ENCODE measurements around the gene TRPM6. TPM values are rescaled to one million over a fixed set of nuclear protein-coding genes. Genes with fewer than 3 reads are reported as not detected.

Gene TRPM6
- total RNA-seq, 2 experiments from 2014 or later: not detected

DNA sequence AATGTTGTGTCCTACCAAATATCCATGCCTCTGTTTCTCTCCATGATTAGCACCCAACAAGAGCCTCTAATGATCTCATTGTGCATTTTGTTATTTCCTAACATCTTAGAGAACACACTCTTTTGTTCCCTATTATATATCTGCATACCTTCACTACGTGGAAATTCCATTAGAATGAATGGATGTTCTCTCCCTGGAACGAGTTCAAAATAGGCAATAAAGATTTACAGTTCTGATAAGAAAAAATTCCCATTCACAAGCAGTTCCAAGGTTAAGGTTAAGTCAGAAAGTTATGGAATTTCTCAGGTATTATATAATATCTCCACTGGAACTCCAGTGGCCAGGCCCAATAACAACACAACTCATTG, 83.7 kb downstream of the TRPM6 start:
- intact Hi-C loops (cut with micrococcal nuclease; ENCODE audit: unreplicated experiment): loop anchor here (10.0 kb wide), 1 partner anchor 61 kb away; no protein-coding TSS in a partner anchor
- no peaks in the 10 kb centered on the region for H3K9me2 ChIP-seq (ENCODE audit: insufficient read depth, low read length)
- no peak overlapping the region for H3K27ac ChIP-seq (ENCODE audit: low read depth, low read length, poor library complexity, severe bottlenecking)
- no peaks in the 10 kb centered on the region for H3K79me2 ChIP-seq (ENCODE audit: insufficient read depth, low read depth, low read length)
- no peak overlapping the region for H2AFZ ChIP-seq (ENCODE audit: low read length)
- BruUV-seq (replicated peaks): no TSS peak
- H3K9me3 ChIP-seq (ENCODE audit: low read length): no peaks in the 10 kb centered on the region
- H3K4me1 ChIP-seq (ENCODE audit: insufficient read depth, low read length, poor library complexity, severe bottlenecking): no peaks in the 10 kb centered on the region
- H4K20me1 ChIP-seq (ENCODE audit: insufficient read depth, low read length): no peaks in the 10 kb centered on the region
- ChIA-PET POLR2A (no interaction called here), CTCF (ENCODE audit: unreplicated experiment) (no interaction called here)
- DNase-seq (ENCODE audit: low spot score): no peak
- H3K4me3 ChIP-seq (ENCODE audit: low read depth, low read length, poor library complexity, severe bottlenecking): no peak overlapping the region
- TF ChIP-seq, protein P1, sequence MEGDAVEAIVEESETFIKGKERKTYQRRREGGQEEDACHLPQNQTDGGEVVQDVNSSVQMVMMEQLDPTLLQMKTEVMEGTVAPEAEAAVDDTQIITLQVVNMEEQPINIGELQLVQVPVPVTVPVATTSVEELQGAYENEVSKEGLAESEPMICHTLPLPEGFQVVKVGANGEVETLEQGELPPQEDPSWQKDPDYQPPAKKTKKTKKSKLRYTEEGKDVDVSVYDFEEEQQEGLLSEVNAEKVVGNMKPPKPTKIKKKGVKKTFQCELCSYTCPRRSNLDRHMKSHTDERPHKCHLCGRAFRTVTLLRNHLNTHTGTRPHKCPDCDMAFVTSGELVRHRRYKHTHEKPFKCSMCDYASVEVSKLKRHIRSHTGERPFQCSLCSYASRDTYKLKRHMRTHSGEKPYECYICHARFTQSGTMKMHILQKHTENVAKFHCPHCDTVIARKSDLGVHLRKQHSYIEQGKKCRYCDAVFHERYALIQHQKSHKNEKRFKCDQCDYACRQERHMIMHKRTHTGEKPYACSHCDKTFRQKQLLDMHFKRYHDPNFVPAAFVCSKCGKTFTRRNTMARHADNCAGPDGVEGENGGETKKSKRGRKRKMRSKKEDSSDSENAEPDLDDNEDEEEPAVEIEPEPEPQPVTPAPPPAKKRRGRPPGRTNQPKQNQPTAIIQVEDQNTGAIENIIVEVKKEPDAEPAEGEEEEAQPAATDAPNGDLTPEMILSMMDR (conservative IDR thresholded peaks at IDR 0.05; ENCODE audit: low read length): no peak
- TF ChIP-seq EZH2phosphoT487 (IDR thresholded peaks at IDR 0.05; ENCODE audit: borderline replicate concordance, low read depth, low read length): no peak
- H3K4me2 ChIP-seq (ENCODE audit: low read length): no peak overlapping the region
- no peaks in the 10 kb centered on the region for H3K36me3 ChIP-seq (ENCODE audit: insufficient read depth, low read length)

DNA sequence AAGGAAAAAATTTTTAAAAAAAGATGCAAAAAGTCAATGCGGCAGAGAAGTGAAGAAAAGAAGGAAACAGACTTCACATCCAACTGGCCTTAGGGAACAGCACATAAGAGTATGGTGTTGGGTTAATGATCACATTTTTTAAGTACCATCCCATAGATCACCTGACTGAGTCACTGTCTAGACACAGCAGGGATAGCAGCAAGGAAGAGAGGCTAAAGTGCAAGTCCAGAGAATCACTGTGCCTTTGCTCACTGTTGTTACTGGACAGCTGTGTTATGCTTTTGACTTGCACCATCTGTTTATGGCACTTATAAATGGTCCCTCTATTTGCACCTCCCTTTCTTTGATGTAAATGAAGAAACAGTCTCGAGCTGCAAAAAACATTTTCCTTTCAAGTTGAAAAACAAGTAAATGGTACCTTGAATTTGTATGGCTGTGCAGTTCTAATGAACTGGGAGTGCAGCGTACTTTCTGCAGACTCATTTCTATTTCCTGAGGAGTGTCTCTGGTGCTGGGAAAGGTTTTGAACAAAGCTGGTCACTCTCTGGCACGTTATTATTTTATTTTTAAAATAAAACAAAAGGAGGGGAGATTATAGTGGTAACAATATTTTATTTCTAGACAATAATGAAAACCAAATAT, 84.2 kb downstream of the TRPM6 start:
- no TSS peak for BruUV-seq (replicated peaks)
- no peaks in the 10 kb centered on the region for H3K4me1 ChIP-seq (ENCODE audit: insufficient read depth, low read length, poor library complexity, severe bottlenecking)
- no peak overlapping the region for H3K27ac ChIP-seq (ENCODE audit: low read depth, low read length, poor library complexity, severe bottlenecking)
- H4K20me1 ChIP-seq (ENCODE audit: insufficient read depth, low read length): no peaks in the 10 kb centered on the region
- TF ChIP-seq, protein P1 (conservative IDR thresholded peaks at IDR 0.05; ENCODE audit: low read length): no peak
- no peak for TF ChIP-seq EZH2phosphoT487 (IDR thresholded peaks at IDR 0.05; ENCODE audit: borderline replicate concordance, low read depth, low read length)
- H3K36me3 ChIP-seq (ENCODE audit: insufficient read depth, low read length): no peaks in the 10 kb centered on the region
- intact Hi-C loops (cut with micrococcal nuclease; ENCODE audit: unreplicated experiment): loop anchor here (10.0 kb wide), 1 partner anchor 61 kb away; no protein-coding TSS in a partner anchor
- no peak for DNase-seq (ENCODE audit: low spot score)
- no peak overlapping the region for H3K4me3 ChIP-seq (ENCODE audit: low read depth, low read length, poor library complexity, severe bottlenecking)
- H3K9me2 ChIP-seq (ENCODE audit: insufficient read depth, low read length): no peaks in the 10 kb centered on the region
- no peaks in the 10 kb centered on the region for H3K9me3 ChIP-seq (ENCODE audit: low read length)
- no peak overlapping the region for H2AFZ ChIP-seq (ENCODE audit: low read length)
- no peak overlapping the region for H3K4me2 ChIP-seq (ENCODE audit: low read length)
- ChIA-PET CTCF (ENCODE audit: unreplicated experiment) (no interaction called here), POLR2A (no interaction called here)
- H3K79me2 ChIP-seq (ENCODE audit: insufficient read depth, low read depth, low read length): no peaks in the 10 kb centered on the region

- no peak overlapping the region for H3K4me3 ChIP-seq (ENCODE audit: low read depth, low read length, poor library complexity, severe bottlenecking)
- TF ChIP-seq, protein P1 (conservative IDR thresholded peaks at IDR 0.05; ENCODE audit: low read length): no peak
- H3K4me2 ChIP-seq (ENCODE audit: low read length): no peak overlapping the region
- no peaks in the 10 kb centered on the region for H3K9me3 ChIP-seq (ENCODE audit: low read length)
- no TSS peak for BruUV-seq (replicated peaks)
- no peaks in the 10 kb centered on the region for H4K20me1 ChIP-seq (ENCODE audit: insufficient read depth, low read length)
- CTCF ChIA-PET (ENCODE audit: unreplicated experiment): interaction anchor here (1.3 kb wide), 1 partner anchor 26 kb away, joined by 4 read pairs; no protein-coding TSS in a partner anchor
- H3K79me2 ChIP-seq (ENCODE audit: insufficient read depth, low read depth, low read length): no peaks in the 10 kb centered on the region
- no peak overlapping the region for H3K27ac ChIP-seq (ENCODE audit: low read depth, low read length, poor library complexity, severe bottlenecking)
- POLR2A ChIA-PET: interaction anchor here (0.6 to 0.9 kb wide), 6 partner anchors 9 to 340 kb away, joined by 3 to 8 read pairs (median 4); no protein-coding TSS in a partner anchor
- H3K4me1 ChIP-seq (ENCODE audit: insufficient read depth, low read length, poor library complexity, severe bottlenecking): no peaks in the 10 kb centered on the region
- no peaks in the 10 kb centered on the region for H3K36me3 ChIP-seq (ENCODE audit: insufficient read depth, low read length)
- no peak for DNase-seq (ENCODE audit: low spot score)
- H3K9me2 ChIP-seq (ENCODE audit: insufficient read depth, low read length): no peaks in the 10 kb centered on the region
- H2AFZ ChIP-seq (ENCODE audit: low read length): no peak overlapping the region
- intact Hi-C loops (cut with micrococcal nuclease; ENCODE audit: unreplicated experiment): loop anchor here (10.0 kb wide), 1 partner anchor 65 kb away; no protein-coding TSS in a partner anchor
Observed at GRCh38 chr9:74800226-74800625, 87.5 kb downstream of the TRPM6 start.

Measured in OCI-LY7 (cell line).